Measurements from ENCODE around the gene AKAP7.

DNA sequence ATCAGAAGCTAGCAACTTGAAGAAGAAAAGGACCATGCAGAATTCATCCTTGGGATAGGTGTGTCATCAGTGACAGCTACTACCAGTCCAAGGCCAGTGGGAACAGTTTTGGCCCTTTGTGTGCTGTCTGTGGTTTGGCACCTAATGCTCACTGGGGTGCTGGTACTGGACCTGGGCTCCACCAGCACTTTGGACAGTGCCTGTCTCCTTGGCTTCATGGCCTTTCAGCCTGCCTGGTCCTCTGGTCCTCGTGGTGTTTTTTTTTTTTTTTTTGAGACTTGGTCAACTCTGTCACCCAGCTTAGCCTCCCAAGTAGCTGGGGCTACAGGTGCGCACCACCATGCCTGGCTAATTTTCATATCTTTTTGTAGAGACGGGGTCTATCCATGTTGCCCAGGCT, 56.3 kb downstream of the AKAP7 start:
- TF ChIP-seq, protein P1, sequence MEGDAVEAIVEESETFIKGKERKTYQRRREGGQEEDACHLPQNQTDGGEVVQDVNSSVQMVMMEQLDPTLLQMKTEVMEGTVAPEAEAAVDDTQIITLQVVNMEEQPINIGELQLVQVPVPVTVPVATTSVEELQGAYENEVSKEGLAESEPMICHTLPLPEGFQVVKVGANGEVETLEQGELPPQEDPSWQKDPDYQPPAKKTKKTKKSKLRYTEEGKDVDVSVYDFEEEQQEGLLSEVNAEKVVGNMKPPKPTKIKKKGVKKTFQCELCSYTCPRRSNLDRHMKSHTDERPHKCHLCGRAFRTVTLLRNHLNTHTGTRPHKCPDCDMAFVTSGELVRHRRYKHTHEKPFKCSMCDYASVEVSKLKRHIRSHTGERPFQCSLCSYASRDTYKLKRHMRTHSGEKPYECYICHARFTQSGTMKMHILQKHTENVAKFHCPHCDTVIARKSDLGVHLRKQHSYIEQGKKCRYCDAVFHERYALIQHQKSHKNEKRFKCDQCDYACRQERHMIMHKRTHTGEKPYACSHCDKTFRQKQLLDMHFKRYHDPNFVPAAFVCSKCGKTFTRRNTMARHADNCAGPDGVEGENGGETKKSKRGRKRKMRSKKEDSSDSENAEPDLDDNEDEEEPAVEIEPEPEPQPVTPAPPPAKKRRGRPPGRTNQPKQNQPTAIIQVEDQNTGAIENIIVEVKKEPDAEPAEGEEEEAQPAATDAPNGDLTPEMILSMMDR (IDR thresholded peaks at IDR 0.05; ENCODE audit: insufficient read depth, low read length, poor library complexity, severe bottlenecking), result no peak
- no peak for TF ChIP-seq EZH2phosphoT487 (conservative IDR thresholded peaks at IDR 0.05; ENCODE audit: low read length)

Data from SU-DHL-6 (cell line).